Activated CD4-positive, alpha-beta T cell treated with anti-CD3 and anti-CD28 coated beads, Interleukin-10, Interleukin-2, amounts not matched to agents 100 ng/mL and 50 ng/mL, durations not matched to agents 16 hours and 8 hours (primary cell): ENCODE results near the gene SCARF1.

ENCODE experiments used
- DNase-seq: peaks from one replicate; pipeline ENCODE4 v3.0.0-alpha.2; 2020

SCARF1 gene

GRCh38 chr17:1648173-1648962 is 2.8 kb upstream of the SCARF1 start:
- DNase-seq: no peak

DNA sequence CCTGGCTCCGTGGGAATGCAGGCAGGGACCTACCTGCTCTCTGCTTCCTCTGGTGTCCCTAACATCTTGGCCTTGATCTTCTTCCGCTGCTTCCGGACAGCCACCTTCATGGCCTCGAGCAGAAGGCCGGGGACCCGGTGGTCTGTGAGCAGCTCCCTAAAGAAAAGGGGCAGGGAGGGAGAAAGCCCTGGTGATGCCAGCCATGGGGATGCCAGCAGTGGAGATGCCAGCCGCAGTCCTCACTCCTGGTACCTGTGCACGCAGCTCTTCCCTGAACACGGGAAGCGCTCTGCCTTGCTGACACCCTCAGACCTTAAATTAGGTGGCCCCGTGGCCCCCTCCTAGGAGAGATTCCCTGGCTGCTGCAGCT is 2.3 kb upstream of the SCARF1 start:
- no peak for DNase-seq

DNA sequence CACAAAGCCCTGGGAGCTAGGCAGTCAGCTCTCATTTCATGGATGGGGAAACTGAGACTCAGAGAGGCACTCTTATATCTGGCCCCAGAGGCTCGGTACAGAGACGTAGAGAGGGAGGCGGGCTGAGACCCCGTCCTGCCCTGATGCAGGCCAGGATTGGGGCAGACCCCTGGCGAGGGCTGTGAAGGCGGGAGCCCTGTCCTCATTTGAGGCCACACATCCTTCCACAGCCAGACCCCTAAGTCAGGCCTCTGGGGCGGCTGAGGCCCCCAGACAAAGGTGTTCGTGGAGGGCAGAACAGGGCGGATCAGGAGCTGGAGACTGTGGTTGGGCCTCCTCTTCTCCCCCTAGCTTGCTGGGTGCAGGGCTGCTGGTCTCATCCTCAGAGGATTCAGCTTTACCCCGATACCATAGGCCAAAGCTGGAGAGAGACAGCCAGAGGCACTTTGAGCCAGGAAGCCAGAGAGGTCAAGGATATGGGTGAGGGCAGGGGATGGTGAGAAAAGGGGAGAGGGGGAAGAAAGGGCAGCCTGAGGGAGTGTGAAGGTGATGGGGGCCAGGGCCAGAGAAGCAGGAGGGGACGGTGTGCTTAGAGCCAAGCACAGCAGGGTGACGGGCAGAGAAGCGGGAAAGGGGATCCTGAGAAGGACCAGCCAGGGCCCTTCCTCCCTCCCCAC is 805 bp upstream of the SCARF1 start:
- DNase-seq: no peak

- peak; percentile 66 for DNase-seq
Observed at GRCh38 chr17:1644493-1645206, 882 bp downstream of the SCARF1 start.

DNA sequence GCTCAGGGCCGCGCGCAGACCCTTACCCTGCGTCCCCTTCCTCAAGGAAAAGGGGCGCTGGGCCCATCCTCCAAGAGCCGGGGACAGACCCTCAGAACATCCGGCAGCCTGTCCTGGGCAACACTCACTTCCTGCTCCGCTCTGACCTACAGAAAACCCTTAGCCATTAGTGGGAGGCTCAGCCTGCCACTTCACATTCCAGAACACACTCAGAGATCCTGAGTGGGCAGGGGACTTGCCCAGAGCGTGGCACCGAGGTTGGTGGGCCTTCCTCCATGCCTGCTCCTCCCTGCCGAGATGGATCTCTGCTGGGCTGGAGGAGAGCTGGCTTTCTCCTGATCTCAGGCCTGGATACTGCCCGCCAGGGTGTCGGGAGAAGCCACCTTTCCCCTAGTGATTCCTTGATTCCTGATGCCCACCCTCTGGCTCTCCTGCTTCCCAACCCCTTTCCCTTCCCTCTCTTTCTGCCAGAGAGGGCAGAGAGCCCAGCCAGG is 1.5 kb downstream of the SCARF1 start:
- no peak for DNase-seq

GRCh38 chr17:1643293-1643998 is 2.1 kb downstream of the SCARF1 start:
- peak; percentile 26 for DNase-seq

DNA sequence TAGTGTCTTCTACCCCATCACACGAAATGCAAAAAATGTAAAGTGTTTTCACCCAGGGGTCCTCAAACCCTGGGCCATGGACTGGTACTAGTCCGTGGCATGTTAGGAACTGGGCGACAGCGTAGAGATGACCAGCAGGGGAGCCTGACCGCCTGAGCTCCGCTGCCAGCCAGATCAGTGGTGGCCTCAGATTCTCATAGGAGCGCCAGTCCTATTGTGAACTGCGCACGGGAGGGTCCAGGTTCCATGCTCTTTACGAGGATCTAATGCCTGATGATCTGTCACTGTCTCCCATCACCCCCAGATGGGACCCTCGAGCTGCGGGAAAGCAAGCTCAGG is 4.5 kb downstream of the SCARF1 start:
- DNase-seq: no peak

DNA sequence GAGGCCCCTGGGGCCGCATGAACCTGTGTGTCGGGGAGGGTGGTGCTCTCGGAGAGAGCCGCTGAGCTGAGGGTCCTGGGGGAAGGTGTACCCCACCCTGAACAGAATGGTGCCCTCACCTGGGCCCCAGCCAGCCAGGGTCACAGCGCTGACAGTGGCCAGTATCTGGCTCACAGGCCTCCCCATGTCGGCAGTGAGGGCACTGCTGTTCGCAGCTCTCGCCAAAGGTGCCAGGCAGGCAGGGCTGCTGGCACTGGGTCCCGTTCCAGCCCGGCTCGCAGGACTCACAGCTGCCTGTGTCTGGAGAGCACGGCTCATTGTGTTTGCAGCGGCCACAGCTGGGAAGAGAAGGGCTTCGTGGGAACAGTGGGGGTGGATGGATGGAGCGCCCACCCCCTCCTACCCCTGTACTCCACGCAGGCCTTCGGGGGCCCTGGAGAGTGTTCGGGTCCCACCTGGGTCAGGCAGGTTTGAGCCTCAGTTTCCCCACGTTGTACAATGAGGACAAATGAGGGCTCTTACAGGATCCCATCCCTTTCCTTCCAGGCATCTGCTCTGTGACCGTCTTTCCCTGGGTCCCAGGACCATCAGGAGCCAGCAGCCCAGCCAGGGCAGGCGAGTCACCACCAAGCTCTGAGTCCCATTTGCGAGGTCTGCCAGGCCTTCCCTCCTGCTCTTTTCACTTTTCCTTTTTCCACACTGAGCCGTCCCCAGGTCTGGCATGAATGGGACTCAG is 5.0 kb downstream of the SCARF1 start:
- no peak for DNase-seq

DNA sequence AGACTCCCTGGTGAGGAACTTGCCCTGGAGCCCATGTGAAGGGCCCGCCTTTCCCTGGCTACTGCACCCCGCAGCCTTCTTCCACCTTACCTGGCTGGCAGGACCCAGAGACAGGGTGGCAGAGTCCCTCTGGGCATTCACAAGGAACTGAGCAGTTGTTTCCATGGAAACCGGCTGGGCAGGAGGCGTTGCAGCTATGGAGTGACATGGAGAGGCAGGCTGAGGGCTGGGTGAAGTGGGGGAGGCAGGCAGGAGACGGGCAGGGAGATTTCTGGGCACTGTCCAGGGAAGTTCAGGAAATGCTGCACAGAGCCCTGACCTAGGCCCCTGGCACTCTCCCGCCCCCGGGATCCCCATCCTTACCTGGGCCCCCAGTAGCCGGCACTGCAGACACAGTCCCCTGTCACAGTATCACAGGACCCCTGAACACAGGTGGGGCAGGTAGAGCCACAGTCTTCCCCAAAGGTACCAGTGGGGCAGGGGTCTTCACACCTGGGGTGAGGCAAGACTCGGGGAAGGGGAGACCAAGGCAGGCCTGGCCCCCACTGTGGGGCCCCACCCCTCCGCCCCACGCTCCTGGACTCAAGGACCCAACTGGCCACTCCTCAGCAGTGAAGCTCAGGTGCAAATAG is 5.9 kb downstream of the SCARF1 start:
- no peak for DNase-seq

DNA sequence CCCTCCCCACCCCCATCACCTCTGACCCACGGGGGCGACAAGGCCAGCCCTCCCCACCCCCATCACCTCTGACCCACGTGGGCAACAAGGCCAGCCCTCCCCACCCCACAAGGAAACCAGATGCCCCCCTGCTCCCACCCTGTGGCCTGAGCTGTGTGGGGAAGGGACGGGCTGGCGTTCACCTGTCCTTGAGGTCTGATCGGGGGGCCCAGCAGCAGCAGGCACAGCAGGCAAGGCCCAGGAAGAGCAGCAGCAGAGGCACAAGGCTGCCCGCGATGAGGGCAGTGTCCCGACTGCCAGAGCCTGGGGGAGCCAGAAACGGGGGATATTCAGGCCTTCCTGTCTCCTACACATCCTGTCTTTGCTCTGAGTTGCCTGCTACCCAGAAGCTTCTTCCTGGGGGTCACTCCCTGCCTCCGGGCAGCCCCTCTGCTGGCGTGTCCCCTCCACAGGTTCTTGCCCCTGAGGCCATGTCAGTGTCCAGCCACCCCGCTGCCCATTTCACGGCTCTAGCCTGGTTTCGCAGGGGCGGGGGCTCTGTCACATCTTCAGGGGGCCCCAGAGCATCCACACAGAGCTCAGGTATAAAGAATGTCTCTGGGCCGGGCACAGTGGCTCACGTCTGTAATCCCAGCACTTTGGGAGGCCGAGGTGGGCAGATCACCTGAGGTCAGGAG is 6.8 kb downstream of the SCARF1 start:
- no peak for DNase-seq

GRCh38 chr17:1638171-1638590 is 7.4 kb downstream of the SCARF1 start:
- DNase-seq: no peak

DNA sequence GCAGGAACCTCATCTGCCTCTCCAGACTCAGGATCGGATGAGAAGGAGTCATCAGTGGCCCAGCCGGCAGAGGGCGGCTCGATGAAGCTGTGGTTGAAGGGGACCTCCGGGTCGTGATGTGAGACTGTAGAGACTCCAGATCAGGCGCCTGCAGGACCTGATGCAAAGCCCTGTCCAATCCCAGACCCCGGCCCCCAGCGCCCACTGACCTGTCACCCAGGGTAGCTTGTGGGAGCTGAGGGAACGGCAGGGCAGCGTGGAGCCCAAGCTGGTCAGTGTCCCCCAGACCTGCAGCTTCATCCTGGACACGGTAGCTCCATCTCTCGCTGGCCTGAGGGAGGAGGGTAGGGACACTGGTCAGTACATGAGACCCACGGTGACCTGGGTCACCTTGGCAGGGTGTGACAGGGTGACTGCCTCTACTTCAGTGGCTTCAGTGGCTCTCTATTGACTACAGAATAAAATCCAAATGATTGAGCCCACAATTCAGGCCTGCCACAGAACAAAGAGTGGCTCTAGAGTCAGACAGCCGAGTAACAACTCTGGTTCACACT is 8.7 kb downstream of the SCARF1 start:
- DNase-seq: no peak

DNA sequence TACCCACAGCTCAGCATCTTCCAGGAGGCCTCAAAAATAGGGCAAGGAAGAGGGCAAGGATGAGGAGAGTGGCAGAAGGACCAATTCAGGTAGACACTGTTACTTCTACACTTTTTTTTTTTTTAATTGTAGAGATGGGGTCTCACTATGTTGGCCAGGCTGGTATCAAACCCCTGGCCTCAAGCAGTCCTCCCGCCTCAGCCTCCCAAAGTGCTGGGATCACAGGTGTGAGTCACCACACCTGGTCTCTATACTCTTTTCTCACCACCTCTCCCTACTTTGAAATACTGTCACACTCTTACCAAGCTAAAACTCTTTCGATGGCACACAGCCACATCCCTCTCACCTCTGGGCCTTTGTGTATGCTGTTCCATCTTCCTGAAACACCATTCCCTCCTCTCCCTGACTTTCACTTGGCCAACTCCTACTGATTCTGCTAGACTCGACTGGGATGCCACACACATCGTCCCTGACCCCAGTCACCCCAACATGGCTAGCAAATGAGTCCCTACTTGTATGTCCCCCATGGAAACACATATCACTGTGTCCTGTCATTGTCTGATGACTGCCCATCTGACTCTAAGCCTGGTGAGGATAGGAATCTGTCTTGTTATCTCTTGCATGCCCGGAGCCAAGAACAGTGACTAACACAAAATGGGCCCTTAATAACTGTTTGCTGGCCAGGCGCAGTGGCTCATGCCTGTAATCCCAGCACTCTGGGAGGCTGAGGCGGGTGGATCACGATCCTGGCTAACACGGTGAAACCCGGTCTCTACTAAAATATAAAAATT is 9.7 kb downstream of the SCARF1 start:
- no peak for DNase-seq

DNA sequence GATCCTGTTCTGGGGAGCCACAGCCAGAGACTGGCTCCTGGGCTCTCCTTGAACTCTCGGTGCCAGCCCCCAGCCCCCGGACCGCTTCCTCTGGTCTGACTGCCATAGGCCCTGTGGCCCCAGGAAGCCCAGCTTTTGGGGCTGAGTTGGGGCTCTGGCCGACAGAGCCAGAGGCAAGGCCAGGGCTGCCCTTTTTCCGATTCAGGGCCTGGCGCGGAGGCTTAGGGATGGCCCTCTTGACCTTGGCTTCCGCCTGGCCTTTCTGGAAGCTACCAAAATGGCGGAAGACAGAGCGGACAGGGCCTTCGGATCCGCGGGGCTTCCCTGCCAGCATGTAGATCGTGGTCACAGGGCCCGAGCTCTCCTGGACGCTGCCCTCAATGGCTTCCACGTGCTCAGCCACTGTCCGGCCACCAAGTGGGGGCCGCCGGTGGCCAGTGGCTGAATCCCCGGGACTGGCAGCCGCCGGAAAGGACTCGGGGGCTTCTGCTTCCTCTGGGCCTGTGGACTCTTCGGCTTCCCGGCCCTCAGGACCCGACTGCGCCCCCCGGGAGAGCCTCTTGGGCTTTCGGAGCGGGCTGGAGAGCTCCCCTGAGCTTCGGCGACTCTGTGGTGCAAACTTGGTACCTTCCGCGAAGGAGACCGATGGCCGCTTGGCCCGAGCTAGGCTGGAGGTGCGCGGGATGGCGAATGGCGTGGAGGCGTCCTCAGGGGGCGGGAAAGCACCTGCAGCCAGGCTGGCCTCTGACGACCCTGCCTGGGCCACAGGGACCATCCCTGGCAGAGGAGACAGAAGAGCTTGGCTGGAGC is 10.5 kb downstream of the SCARF1 start:
- no peak for DNase-seq

GRCh38 chr17:1630662-1631061 is 14.9 kb downstream of the SCARF1 start:
- no peak for DNase-seq

DNA sequence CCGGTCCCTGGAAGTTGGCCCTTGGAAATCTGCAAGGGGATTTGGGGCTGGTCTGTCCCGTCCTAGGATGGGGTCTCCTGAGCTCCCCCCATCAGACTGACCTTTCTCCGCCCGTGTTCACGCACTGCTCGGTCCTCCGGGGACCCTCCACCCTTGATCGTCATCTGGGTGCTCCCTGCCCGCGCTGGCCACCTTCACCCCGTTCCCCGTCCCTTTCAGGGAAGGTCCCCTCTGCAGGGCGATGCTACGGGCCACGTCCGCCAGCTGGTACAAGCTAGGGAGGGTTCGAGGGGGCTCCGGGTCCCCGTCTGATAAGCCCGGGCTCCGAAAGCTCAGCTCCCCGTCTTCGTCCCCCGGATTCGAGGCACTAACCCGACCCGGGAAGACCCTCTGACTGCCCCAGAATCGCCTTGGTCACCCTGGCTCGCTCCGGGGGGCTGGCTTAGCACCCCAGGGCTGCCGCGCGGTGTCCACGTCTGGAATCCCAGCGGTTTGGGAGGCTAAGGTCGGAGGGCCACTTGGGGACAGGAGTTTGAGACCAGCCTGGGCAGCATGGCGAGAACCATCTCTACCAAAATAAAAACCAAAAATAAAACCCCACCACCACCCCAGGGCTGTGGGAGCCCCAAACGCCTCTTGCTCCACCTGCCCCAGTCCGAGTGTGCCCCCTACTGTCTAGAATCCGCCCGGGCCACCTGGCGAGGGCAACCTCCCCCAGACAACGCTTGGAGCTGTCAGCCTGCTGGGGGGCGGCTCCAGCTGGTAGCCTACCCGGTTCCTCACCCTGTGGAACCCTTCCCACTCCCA is 15.8 kb downstream of the SCARF1 start:
- peak; percentile 81 for DNase-seq

DNA sequence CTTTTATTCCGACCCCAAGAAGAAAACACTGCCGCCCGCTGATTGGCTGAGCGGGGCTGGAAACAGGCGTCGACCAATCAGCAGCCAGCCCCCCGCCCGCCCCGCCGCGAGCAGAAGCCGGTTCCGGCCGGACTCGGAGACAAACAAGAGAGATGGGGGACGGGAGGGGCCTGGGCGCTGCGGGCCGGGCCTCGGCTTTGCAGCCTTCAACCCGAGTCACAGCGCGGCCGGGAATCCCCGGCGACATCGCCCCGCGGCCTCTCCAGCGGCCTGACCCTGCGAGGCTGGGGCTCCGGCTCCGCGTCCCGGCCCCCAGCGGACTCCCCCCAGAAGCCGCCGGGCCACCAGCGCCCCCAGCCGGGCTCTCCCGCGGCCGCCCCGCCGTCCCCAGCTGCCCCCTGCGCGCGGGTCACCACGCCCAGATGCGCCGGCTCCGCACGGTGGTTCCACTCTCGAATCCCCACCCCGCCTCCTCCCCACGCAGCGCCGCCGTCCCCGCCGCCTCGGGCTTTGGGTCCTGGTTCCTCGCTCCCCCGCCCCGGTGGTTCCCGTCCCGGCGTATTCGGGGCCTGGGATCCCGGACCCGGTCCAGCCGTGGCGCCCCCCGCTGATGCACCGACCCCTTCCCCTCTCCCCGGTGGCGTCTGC is 16.6 kb downstream of the SCARF1 start:
- peak; percentile 93 for DNase-seq
